Cardiac muscle cell (in vitro differentiated cells and primary cell): Measurements from ENCODE around the gene PLEKHF1. TPM values are rescaled to one million over a fixed set of nuclear protein-coding genes. Genes with fewer than 3 reads are reported as not detected.
A peak's percentile ranks its signal among the peaks of the same experiment; 100 is the strongest.

Source experiments
- DNase-seq, 2 donors: peaks; one replicate each; pipeline versions ENCODE4 v3.0.0 to v3.0.0-alpha.2; 2010 to 2017; ENCODE audit warnings: low read depth in 1 of 2, low spot score in 1 of 2
- H3K27ac ChIP-seq: fragments of 200-600 bp; sonication (generic); 2 replicates; pipeline ENCODE4 v1.5.1; 2016
- H3K27me3 ChIP-seq: fragments of 200-600 bp; sonication (generic); 2 replicates; pipeline ENCODE4 v1.6.0; 2016; ENCODE audit warnings: control low read depth
- H3K36me3 ChIP-seq: fragments of 200-600 bp; sonication (generic); 2 replicates; pipeline ENCODE4 v1.5.1; 2016; ENCODE audit warnings: control low read depth
- H3K4me1 ChIP-seq: fragments of 200-600 bp; sonication (generic); 2 replicates; pipeline ENCODE4 v1.8.1; 2017; ENCODE audit warnings: low read depth, mild to moderate bottlenecking, mixed run types
- H3K4me3 ChIP-seq: fragments of 200-600 bp; sonication (generic); 2 replicates; pipeline ENCODE4 v1.5.1; 2016; ENCODE audit warnings: mild to moderate bottlenecking
- H3K9me3 ChIP-seq: fragments of 200-600 bp; sonication (generic); 2 replicates; pipeline ENCODE4 v1.5.1; 2017; ENCODE audit warnings: low read depth, mild to moderate bottlenecking, control low read depth
- CTCF ChIP-seq: IDR thresholded peaks from 2 replicates; pipeline ENCODE4 v1.5.1; 2012; ENCODE audit warnings: low read depth, mild to moderate bottlenecking, low read length
- polyA plus RNA-seq: library from polyadenylated mRNA; unstranded; fragments of >200 nt; fragmentation: Nextera tagmentation; extraction: Ambion mirVana; gene quantifications from 2 replicates; pipeline ENCODE4 v1.2.1, GENCODE V29; 2016
- total RNA-seq: library from RNA; depleted of rRNA; stranded (reverse); fragments of >200 nt; gene quantifications from 2 replicates; pipeline ENCODE4 v1.2.3, GENCODE V29; 2016

Gene PLEKHF1
- total and polyA plus RNA-seq, 2 experiments from 2014 or later: 2.3 to 3.0 TPM

DNA sequence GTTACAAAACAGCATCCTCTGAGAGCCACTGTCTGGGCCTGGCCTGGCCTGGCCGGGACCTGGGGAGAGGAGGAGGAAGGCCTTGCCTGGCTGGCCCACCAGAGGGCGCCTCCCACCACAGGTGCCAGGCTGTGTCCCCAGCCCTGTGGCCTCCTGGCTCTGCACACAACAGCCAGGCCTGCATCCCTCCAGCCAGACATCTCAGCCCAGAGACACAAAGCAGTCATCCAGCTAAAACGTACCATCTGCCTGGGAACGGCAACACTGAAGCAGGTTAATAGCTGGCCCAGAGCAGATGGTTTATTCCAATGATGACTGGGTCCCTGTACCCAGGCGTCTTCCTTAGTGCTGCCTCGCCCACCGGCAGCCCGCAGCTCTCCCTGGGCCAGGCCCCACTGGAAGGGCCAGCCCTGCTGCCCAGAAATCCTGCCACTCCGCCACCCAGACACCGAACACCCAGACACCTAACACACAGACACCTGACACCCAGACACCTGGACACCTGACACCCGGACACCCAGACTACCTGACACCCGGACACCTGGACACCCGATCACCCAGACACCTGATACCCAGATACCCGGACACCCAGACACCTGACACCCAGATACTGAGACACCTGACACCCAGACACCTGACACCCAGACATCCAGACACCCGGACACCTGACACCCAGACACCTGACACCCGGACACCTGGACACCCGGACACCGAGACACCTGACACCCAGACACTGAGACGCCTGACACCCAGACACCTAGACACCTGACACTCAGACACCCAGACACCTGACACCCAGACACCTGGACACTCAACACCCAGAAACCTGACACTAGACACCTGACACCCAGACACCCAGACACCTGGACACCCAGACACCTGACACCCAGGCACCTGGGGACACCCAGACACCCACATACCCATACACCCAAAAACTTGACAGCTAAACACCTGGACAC lies 29.7 kb downstream of the PLEKHF1 start:
- Histone ChIP-seq H3K4me1 (no peaks in the 10 kb centered on the region), H3K9me3 (no peaks in the 10 kb centered on the region), H3K27ac (no peak overlapping the region), H3K36me3 (no peaks in the 10 kb centered on the region), H3K4me3 (no peak overlapping the region), H3K27me3 (no peaks in the 10 kb centered on the region)
- TF ChIP-seq CTCF: peak; percentile 94
- peak; percentile 83 to 84 for DNase-seq

- no peaks in the 10 kb centered on the region for H3K36me3 ChIP-seq
- no peaks in the 10 kb centered on the region for H3K27me3 ChIP-seq
- no peaks in the 10 kb centered on the region for H3K4me1 ChIP-seq
- no peak for DNase-seq
- no peak overlapping the region for H3K27ac ChIP-seq
- TF ChIP-seq CTCF: no peak
- no peaks in the 10 kb centered on the region for H3K9me3 ChIP-seq
- no peak overlapping the region for H3K4me3 ChIP-seq
Measured at GRCh38 chr19:29695765-29696564, 30.7 kb downstream of the PLEKHF1 start.

- H3K4me3 ChIP-seq: no peak overlapping the region
- no peaks in the 10 kb centered on the region for H3K4me1 ChIP-seq
- no peak for DNase-seq
- no peaks in the 10 kb centered on the region for H3K36me3 ChIP-seq
- TF ChIP-seq CTCF: no peak
- no peak overlapping the region for H3K27ac ChIP-seq
- H3K27me3 ChIP-seq: no peaks in the 10 kb centered on the region
- H3K9me3 ChIP-seq: no peaks in the 10 kb centered on the region
Measured at GRCh38 chr19:29696565-29696846, 31.2 kb downstream of the PLEKHF1 start.

GRCh38 chr19:29697523-29698261 lies 32.4 kb downstream of the PLEKHF1 start:
- Histone ChIP-seq H3K27me3 (no peaks in the 10 kb centered on the region), H3K4me3 (no peak overlapping the region), H3K4me1 (no peaks in the 10 kb centered on the region), H3K36me3 (no peaks in the 10 kb centered on the region), H3K27ac (no peak overlapping the region), H3K9me3 (no peaks in the 10 kb centered on the region)
- TF ChIP-seq CTCF: no peak
- DNase-seq: no peak

- Histone ChIP-seq H3K4me3 (no peak overlapping the region), H3K36me3 (no peaks in the 10 kb centered on the region), H3K27ac (no peak overlapping the region), H3K9me3 (no peaks in the 10 kb centered on the region), H3K27me3 (no peaks in the 10 kb centered on the region), H3K4me1 (no peaks in the 10 kb centered on the region)
- no peak for TF ChIP-seq CTCF
- DNase-seq: no peak
Measured at GRCh38 chr19:29699861-29700260, 34.6 kb downstream of the PLEKHF1 start.
